Measurements from ENCODE around the gene ZBTB21.
"Not testable (repeated sequence)": the region's sequence is repeated elsewhere in the genome, so short reads cannot be mapped to it uniquely, and the experiment has no call there.

ZBTB21 gene

DNA sequence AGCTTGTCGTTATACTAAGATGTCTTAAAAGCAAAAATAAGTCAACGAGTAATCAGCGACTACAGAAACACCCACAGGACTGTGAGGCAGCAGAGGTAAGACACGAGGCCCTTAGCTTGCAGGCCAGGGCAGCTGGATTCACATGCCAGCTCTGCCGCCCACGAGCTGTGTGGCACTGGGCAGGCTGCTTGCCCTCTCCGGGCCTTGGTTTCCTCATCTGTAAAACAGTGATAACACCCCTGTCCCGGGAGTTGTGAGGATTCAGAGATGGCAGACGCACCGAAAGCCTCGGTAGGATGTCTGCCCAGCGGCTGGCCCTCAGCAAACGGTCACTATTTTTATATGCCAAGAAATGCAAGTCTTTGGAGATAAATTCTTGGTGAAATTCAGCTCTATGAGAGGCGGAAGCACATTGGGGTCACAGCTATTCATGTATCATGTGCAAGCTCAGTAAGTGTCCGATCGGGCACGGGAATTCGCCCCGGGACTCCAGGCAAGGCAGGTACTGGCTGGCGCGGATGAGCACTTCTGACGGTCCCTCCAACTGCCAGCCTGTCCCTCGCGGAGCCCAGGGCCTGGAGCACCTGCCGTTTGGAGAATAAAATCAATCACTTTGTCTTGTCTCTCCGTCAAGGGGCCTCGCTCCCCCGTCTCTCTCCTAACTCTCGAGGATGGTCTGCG, 57.5 kb downstream of the ZBTB21 start:
- DNase-seq (ENCODE audit: low read depth, low spot score) = no peak
- peak overlapping the region; percentile 73; the same call in 1 of the 2 replicates for H3K4me3 ChIP-seq (ENCODE audit: low read length)
- no peaks in the 10 kb centered on the region; the same call in 1 of the 2 replicates for H3K36me3 ChIP-seq (ENCODE audit: control insufficient read depth, insufficient read depth, low read length)
- H3K27ac ChIP-seq (ENCODE audit: low read length) = no peak overlapping the region
- H3K9me3 ChIP-seq (ENCODE audit: control insufficient read depth, insufficient read depth, low read length) = no peaks in the 10 kb centered on the region
- no CpG with 5 or more reads among the region's 30 CpGs for WGBS (ENCODE audit: insufficient coverage, insufficient read length)
- peaks cover 9% of the 10 kb centered on the region for H3K4me1 ChIP-seq (ENCODE audit: control insufficient read depth, insufficient read depth, low read length)
- H3K27me3 ChIP-seq (ENCODE audit: control insufficient read depth, insufficient read depth, low read length) = peaks cover 4% of the 10 kb centered on the region; the same call in 1 of the 2 replicates

GRCh38 chr21:41951876-41952567, 58.1 kb downstream of the ZBTB21 start:
- Histone ChIP-seq H3K27me3 (ENCODE audit: control insufficient read depth, insufficient read depth, low read length) (peaks cover 4% of the 10 kb centered on the region; the same call in 1 of the 2 replicates), H3K27ac (ENCODE audit: low read length) (no peak overlapping the region), H3K4me3 (ENCODE audit: low read length) (no peak overlapping the region), H3K4me1 (ENCODE audit: control insufficient read depth, insufficient read depth, low read length) (peaks cover 9% of the 10 kb centered on the region), H3K36me3 (ENCODE audit: control insufficient read depth, insufficient read depth, low read length) (no peaks in the 10 kb centered on the region; the same call in 1 of the 2 replicates), H3K9me3 (ENCODE audit: control insufficient read depth, insufficient read depth, low read length) (no peaks in the 10 kb centered on the region)
- no CpG with 5 or more reads among the region's 5 CpGs for WGBS (ENCODE audit: insufficient coverage, insufficient read length)
- DNase-seq (ENCODE audit: low read depth, low spot score) = no peak

- no CpG with 5 or more reads among the region's 14 CpGs for WGBS (ENCODE audit: insufficient coverage, insufficient read length)
- DNase-seq (ENCODE audit: low read depth, low spot score) = no peak
- no peaks in the 10 kb centered on the region for H3K9me3 ChIP-seq (ENCODE audit: control insufficient read depth, insufficient read depth, low read length)
- H3K4me1 ChIP-seq (ENCODE audit: control insufficient read depth, insufficient read depth, low read length) = peaks cover 9% of the 10 kb centered on the region
- no peak overlapping the region for H3K4me3 ChIP-seq (ENCODE audit: low read length)
- H3K27me3 ChIP-seq (ENCODE audit: control insufficient read depth, insufficient read depth, low read length) = peaks cover 4% of the 10 kb centered on the region; the same call in 1 of the 2 replicates
- H3K27ac ChIP-seq (ENCODE audit: low read length) = no peak overlapping the region
- no peaks in the 10 kb centered on the region; the same call in 1 of the 2 replicates for H3K36me3 ChIP-seq (ENCODE audit: control insufficient read depth, insufficient read depth, low read length)
These were observed 59.2 kb downstream of the ZBTB21 start for GRCh38 chr21:41950941-41951351.

DNA sequence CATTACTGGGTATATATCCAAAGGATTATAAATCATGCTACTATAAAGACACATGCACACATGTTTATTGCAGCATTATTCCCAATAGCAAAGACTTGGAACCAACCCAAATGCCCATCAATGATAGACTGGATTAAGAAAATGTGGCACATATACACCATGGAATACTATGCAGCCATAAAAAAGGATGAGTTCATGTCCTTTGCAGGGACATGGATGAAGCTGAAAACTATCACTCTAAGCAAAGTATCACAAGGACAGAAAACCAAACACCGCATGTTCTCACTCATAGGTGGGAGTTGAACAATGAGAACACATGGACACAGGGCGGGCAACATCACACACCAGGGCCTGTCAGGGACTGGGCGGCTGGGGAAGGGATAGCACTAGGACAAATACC, 60.5 kb downstream of the ZBTB21 start:
- not testable (repeated sequence) for H3K4me1 ChIP-seq (ENCODE audit: control insufficient read depth, insufficient read depth, low read length); H3K36me3 ChIP-seq (ENCODE audit: control insufficient read depth, insufficient read depth, low read length)

GRCh38 chr21:41948901-41949300, 61.3 kb downstream of the ZBTB21 start:
- DNase-seq (ENCODE audit: low read depth, low spot score) = no peak
- H3K4me3 ChIP-seq (ENCODE audit: low read length) = no peak overlapping the region
- no CpG with 5 or more reads among the region's 11 CpGs for WGBS (ENCODE audit: insufficient coverage, insufficient read length)

More for the DNA sequence above, 60.5 kb downstream of the ZBTB21 start:
- not testable (repeated sequence) for H3K27ac ChIP-seq (ENCODE audit: low read length); H3K27me3 ChIP-seq (ENCODE audit: control insufficient read depth, insufficient read depth, low read length); H3K9me3 ChIP-seq (ENCODE audit: control insufficient read depth, insufficient read depth, low read length); DNase-seq (ENCODE audit: low read depth, low spot score); H3K4me3 ChIP-seq (ENCODE audit: low read length)
- no CpG with 5 or more reads among the region's 3 CpGs for WGBS (ENCODE audit: insufficient coverage, insufficient read length)

DNA sequence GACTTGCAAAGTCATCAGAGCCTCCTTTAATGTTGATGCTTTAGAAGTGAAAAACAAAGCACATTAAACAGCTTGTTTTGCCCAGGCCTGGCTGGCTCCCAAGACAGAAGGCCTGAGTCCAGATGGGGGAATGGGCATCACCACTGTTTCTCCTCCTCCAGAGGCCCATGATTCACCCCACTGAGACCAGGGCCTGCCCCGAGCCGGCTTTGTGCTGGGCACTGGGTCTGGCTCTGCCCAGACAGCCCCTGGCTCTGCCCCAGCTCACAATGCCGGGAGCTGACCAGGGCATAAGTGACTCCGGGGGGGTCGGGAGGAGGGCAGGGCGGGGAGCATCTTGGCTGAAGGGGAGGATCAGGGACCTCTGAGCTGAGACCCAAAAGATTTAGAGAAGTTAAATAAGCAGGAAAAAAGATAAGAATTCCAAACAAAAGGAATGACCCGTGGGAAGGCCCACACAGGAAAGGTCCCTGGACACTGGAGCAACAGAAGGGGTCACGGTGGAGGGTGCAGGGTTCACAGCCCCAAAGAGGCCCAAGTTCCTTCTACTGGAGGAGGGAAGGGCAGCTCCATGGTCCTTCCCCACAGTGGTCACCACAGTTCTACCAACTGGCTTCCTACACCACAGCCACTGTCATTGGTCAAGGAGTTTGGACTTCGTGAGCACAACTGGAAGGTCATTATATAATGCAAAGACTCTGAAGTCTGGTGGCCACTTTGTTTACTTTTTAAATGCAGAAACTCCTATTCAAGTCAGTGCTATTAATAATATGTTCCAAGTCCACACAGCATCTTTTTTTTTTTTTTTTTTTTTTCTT, 61.9 kb downstream of the ZBTB21 start:
- no peak overlapping the region for H3K4me3 ChIP-seq (ENCODE audit: low read length)
- WGBS (ENCODE audit: insufficient coverage, insufficient read length) = no CpG with 5 or more reads among the region's 9 CpGs
- H3K27ac ChIP-seq (ENCODE audit: low read length) = no peak overlapping the region
- no peaks in the 10 kb centered on the region for H3K9me3 ChIP-seq (ENCODE audit: control insufficient read depth, insufficient read depth, low read length)
- H3K36me3 ChIP-seq (ENCODE audit: control insufficient read depth, insufficient read depth, low read length) = no peaks in the 10 kb centered on the region; the same call in 1 of the 2 replicates
- peaks cover 4% of the 10 kb centered on the region; the same call in 1 of the 2 replicates for H3K27me3 ChIP-seq (ENCODE audit: control insufficient read depth, insufficient read depth, low read length)
- peaks cover 6% of the 10 kb centered on the region for H3K4me1 ChIP-seq (ENCODE audit: control insufficient read depth, insufficient read depth, low read length)
- no peak for DNase-seq (ENCODE audit: low read depth, low spot score)

More at GRCh38 chr21:41948901-41949300, 61.3 kb downstream of the ZBTB21 start:
- Histone ChIP-seq H3K9me3 (ENCODE audit: control insufficient read depth, insufficient read depth, low read length) (no peaks in the 10 kb centered on the region), H3K27me3 (ENCODE audit: control insufficient read depth, insufficient read depth, low read length) (peaks cover 4% of the 10 kb centered on the region; the same call in 1 of the 2 replicates), H3K27ac (ENCODE audit: low read length) (no peak overlapping the region), H3K36me3 (ENCODE audit: control insufficient read depth, insufficient read depth, low read length) (no peaks in the 10 kb centered on the region; the same call in 1 of the 2 replicates), H3K4me1 (ENCODE audit: control insufficient read depth, insufficient read depth, low read length) (peaks cover 6% of the 10 kb centered on the region)

GRCh38 chr21:41945982-41946381, 64.2 kb downstream of the ZBTB21 start:
- Histone ChIP-seq H3K36me3 (ENCODE audit: control insufficient read depth, insufficient read depth, low read length) (no peaks in the 10 kb centered on the region), H3K27me3 (ENCODE audit: control insufficient read depth, insufficient read depth, low read length) (no peaks in the 10 kb centered on the region), H3K27ac (ENCODE audit: low read length) (no peak overlapping the region), H3K4me3 (ENCODE audit: low read length) (no peak overlapping the region), H3K9me3 (ENCODE audit: control insufficient read depth, insufficient read depth, low read length) (no peaks in the 10 kb centered on the region), H3K4me1 (ENCODE audit: control insufficient read depth, insufficient read depth, low read length) (peaks cover 4% of the 10 kb centered on the region)
- no CpG with 5 or more reads among the region's 8 CpGs for WGBS (ENCODE audit: insufficient coverage, insufficient read length)
- no peak for DNase-seq (ENCODE audit: low read depth, low spot score)

DNA sequence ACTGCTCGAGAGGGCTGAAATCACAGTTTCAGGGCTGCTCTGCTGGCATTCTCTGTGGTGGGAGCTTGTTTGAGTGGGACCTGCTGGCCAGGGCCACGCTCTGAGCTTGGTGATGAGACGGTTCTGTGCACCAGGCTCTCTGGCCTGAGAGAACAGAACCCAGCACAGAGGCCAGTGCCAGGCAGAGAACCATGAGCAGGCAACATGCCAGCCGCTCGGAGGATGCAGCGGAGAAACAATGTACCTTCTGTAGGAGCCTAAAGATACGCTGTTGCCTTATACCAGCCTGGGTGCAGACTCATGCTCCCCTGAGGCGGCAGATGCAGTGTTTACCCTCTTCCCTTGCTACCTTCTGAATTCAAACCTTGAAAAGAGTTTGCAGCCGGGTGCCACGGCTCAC, 66.3 kb downstream of the ZBTB21 start:
- H3K4me3 ChIP-seq (ENCODE audit: low read length) = no peak overlapping the region
- no peaks in the 10 kb centered on the region for H3K27me3 ChIP-seq (ENCODE audit: control insufficient read depth, insufficient read depth, low read length)
- no peaks in the 10 kb centered on the region for H3K36me3 ChIP-seq (ENCODE audit: control insufficient read depth, insufficient read depth, low read length)
- WGBS (ENCODE audit: insufficient coverage, insufficient read length) = no CpG with 5 or more reads among the region's 10 CpGs
- DNase-seq (ENCODE audit: low read depth, low spot score) = no peak
- H3K9me3 ChIP-seq (ENCODE audit: control insufficient read depth, insufficient read depth, low read length) = no peaks in the 10 kb centered on the region
- 0 out of 2 replicates have a peak, but pooled peaks cover 1% of the 10 kb centered on the region for H3K4me1 ChIP-seq (ENCODE audit: control insufficient read depth, insufficient read depth, low read length)
- no peak overlapping the region for H3K27ac ChIP-seq (ENCODE audit: low read length)

GRCh38 chr21:41942457-41942856, 67.7 kb downstream of the ZBTB21 start:
- Histone ChIP-seq H3K9me3 (ENCODE audit: control insufficient read depth, insufficient read depth, low read length) (no peaks in the 10 kb centered on the region), H3K27ac (ENCODE audit: low read length) (no peak overlapping the region), H3K27me3 (ENCODE audit: control insufficient read depth, insufficient read depth, low read length) (no peaks in the 10 kb centered on the region), H3K36me3 (ENCODE audit: control insufficient read depth, insufficient read depth, low read length) (no peaks in the 10 kb centered on the region), H3K4me1 (ENCODE audit: control insufficient read depth, insufficient read depth, low read length) (0 out of 2 replicates have a peak, but pooled peaks cover 1% of the 10 kb centered on the region), H3K4me3 (ENCODE audit: low read length) (no peak overlapping the region)
- no CpG with 5 or more reads among the region's 9 CpGs for WGBS (ENCODE audit: insufficient coverage, insufficient read length)
- no peak for DNase-seq (ENCODE audit: low read depth, low spot score)

DNA sequence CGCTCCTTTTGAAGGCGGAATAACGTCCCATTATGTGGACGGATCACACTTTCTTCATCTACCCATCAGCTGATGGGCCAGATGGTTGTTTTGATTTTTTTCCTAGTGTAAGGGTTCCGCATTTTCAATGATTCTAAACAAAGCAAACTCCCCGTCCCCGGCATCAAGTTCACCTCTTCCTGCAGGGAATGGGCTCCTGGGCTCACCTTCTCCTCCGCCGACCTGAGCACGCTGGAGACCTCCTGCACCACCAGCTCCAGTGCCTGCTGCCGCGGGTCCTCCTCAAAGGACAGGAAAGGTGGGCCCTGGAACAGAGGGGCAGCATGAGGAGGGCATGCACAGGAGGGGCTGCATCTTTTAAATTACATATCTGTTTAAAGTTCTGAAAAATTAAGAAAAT, 68.2 kb downstream of the ZBTB21 start:
- Histone ChIP-seq H3K4me1 (ENCODE audit: control insufficient read depth, insufficient read depth, low read length) (0 out of 2 replicates have a peak, but pooled peaks cover 1% of the 10 kb centered on the region), H3K36me3 (ENCODE audit: control insufficient read depth, insufficient read depth, low read length) (no peaks in the 10 kb centered on the region), H3K27me3 (ENCODE audit: control insufficient read depth, insufficient read depth, low read length) (no peaks in the 10 kb centered on the region), H3K27ac (ENCODE audit: low read length) (no peak overlapping the region), H3K4me3 (ENCODE audit: low read length) (no peak overlapping the region), H3K9me3 (ENCODE audit: control insufficient read depth, insufficient read depth, low read length) (no peaks in the 10 kb centered on the region)
- no CpG with 5 or more reads among the region's 12 CpGs for WGBS (ENCODE audit: insufficient coverage, insufficient read length)
- no peak for DNase-seq (ENCODE audit: low read depth, low spot score)

All from iPS DF 6.9 (cell line).